Cardiac muscle cell (in vitro differentiated cells and primary cell): ENCODE measurements around the gene RAX2. TPM values are rescaled to one million over a fixed set of nuclear protein-coding genes. Genes with fewer than 3 reads are reported as not detected.
A peak's percentile ranks its signal among the peaks of the same experiment; 100 is the strongest.

Experiments used
- DNase-seq, 2 donors: peaks; one replicate each; pipeline versions ENCODE4 v3.0.0 to v3.0.0-alpha.2; 2010 to 2017; ENCODE audit warnings: low read depth in 1 of 2, low spot score in 1 of 2
- H3K27ac ChIP-seq: fragments of 200-600 bp; sonication (generic); 2 replicates; pipeline ENCODE4 v1.5.1; 2016
- H3K27me3 ChIP-seq: fragments of 200-600 bp; sonication (generic); 2 replicates; pipeline ENCODE4 v1.6.0; 2016; ENCODE audit warnings: control low read depth
- H3K36me3 ChIP-seq: fragments of 200-600 bp; sonication (generic); 2 replicates; pipeline ENCODE4 v1.5.1; 2016; ENCODE audit warnings: control low read depth
- H3K4me1 ChIP-seq: fragments of 200-600 bp; sonication (generic); 2 replicates; pipeline ENCODE4 v1.8.1; 2017; ENCODE audit warnings: low read depth, mild to moderate bottlenecking, mixed run types
- H3K4me3 ChIP-seq: fragments of 200-600 bp; sonication (generic); 2 replicates; pipeline ENCODE4 v1.5.1; 2016; ENCODE audit warnings: mild to moderate bottlenecking
- H3K9me3 ChIP-seq: fragments of 200-600 bp; sonication (generic); 2 replicates; pipeline ENCODE4 v1.5.1; 2017; ENCODE audit warnings: low read depth, mild to moderate bottlenecking, control low read depth
- polyA plus RNA-seq: library from polyadenylated mRNA; unstranded; fragments of >200 nt; fragmentation: Nextera tagmentation; extraction: Ambion mirVana; gene quantifications from 2 replicates; pipeline ENCODE4 v1.2.1, GENCODE V29; 2016
- total RNA-seq: library from RNA; depleted of rRNA; stranded (reverse); fragments of >200 nt; gene quantifications from 2 replicates; pipeline ENCODE4 v1.2.3, GENCODE V29; 2016
- TF ChIP-seq, protein P1 (sequence below): IDR thresholded peaks from 2 replicates; pipeline ENCODE4 v1.5.1; 2012; ENCODE audit warnings: low read depth, mild to moderate bottlenecking, low read length

The RAX2 gene
- total and polyA plus RNA-seq, 2 experiments from 2014 or later = not detected

DNA sequence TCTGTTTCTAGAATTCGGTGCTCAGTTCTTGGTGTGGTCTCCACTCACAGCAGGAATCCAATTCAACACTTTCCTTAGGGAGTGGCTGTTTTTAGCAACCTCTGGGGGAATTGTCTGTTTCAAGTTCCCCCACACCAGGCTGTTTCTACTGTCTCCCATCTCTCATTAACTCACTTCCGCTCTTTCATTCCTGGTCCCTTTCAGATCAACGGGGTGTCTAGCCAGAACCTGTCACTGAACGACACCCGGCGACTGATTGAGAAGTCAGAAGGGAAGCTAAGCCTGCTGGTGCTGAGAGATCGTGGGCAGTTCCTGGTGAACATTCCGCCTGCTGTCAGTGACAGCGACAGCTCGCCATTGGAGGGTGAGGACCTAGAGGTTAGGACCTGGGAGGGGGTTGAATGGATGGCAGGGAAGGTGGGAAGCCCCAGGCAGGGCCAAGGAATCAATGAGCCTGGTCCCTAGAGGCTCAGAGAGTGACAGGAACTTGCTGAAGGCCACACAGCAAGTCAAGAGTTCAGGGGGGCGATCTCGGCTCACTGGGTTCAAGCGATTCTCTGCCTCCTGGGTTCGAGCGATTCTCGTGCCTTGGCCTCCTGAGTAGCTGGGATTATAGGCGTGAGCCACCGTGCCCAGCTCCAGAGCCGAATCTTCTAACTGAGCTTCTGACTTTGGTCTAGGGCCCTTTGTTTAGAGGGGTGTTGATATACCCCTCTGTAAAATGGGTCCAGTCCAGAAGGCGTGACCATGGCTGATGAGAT, 38.3 kb downstream of the RAX2 start:
- no peak for DNase-seq
- no peaks in the 10 kb centered on the region for H3K9me3 ChIP-seq
- H3K4me3 ChIP-seq = no peak overlapping the region
- H3K27me3 ChIP-seq = no peaks in the 10 kb centered on the region
- H3K36me3 ChIP-seq = no peaks in the 10 kb centered on the region
- H3K27ac ChIP-seq = no peak overlapping the region
- no peaks in the 10 kb centered on the region for H3K4me1 ChIP-seq
- TF ChIP-seq, protein P1, sequence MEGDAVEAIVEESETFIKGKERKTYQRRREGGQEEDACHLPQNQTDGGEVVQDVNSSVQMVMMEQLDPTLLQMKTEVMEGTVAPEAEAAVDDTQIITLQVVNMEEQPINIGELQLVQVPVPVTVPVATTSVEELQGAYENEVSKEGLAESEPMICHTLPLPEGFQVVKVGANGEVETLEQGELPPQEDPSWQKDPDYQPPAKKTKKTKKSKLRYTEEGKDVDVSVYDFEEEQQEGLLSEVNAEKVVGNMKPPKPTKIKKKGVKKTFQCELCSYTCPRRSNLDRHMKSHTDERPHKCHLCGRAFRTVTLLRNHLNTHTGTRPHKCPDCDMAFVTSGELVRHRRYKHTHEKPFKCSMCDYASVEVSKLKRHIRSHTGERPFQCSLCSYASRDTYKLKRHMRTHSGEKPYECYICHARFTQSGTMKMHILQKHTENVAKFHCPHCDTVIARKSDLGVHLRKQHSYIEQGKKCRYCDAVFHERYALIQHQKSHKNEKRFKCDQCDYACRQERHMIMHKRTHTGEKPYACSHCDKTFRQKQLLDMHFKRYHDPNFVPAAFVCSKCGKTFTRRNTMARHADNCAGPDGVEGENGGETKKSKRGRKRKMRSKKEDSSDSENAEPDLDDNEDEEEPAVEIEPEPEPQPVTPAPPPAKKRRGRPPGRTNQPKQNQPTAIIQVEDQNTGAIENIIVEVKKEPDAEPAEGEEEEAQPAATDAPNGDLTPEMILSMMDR = no peak

DNA sequence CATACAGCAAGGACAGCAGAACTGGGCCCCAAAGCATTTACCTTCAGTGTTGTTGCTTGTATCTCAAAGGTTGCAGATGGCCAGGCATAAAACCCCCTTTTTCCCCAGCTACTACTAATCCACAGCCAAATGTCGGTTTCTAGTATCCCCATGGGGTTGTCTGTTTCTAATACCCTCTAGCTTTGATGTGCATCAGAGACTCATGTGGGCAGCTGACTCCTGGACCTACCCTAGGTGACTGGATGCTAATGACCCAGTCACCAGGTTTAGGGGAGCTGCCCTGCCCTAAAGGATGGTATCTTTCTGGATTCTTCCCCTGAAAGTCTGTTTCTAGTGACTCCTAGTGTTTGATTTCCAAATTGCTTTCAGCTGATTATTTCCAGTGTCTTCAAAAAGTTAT, 39.9 kb downstream of the RAX2 start:
- H3K27ac ChIP-seq = no peak overlapping the region
- H3K4me3 ChIP-seq = no peak overlapping the region
- no peaks in the 10 kb centered on the region for H3K4me1 ChIP-seq
- no peaks in the 10 kb centered on the region for H3K36me3 ChIP-seq
- H3K27me3 ChIP-seq = no peaks in the 10 kb centered on the region
- no peaks in the 10 kb centered on the region for H3K9me3 ChIP-seq
- TF ChIP-seq, protein P1 = no peak
- no peak for DNase-seq

DNA sequence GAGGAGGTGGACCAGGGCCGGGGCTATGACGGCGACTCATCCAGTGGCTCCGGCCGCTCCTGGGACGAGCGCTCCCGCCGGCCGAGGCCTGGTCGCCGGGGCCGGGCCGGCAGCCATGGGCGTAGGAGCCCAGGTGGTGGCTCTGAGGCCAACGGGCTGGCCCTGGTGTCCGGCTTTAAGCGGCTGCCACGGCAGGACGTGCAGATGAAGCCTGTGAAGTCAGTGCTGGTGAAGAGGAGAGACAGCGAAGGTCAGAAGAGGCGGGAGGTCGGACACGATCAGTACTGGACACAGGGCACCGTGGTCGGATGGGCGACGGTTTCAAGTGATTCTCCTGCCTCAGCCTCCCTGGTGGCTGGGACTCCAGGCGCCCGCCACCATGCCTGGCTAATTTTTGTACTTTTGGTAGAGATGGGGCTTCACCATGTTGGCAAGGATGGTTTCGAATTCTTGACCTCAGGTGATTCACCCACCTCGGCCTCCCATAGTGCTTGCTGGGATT, 41.5 kb downstream of the RAX2 start:
- Histone ChIP-seq H3K4me1 (no peaks in the 10 kb centered on the region), H3K4me3 (no peak overlapping the region), H3K27ac (no peak overlapping the region), H3K27me3 (peaks cover 3% of the 10 kb centered on the region), H3K36me3 (no peaks in the 10 kb centered on the region), H3K9me3 (no peaks in the 10 kb centered on the region)
- TF ChIP-seq, protein P1 = no peak
- DNase-seq = no peak

DNA sequence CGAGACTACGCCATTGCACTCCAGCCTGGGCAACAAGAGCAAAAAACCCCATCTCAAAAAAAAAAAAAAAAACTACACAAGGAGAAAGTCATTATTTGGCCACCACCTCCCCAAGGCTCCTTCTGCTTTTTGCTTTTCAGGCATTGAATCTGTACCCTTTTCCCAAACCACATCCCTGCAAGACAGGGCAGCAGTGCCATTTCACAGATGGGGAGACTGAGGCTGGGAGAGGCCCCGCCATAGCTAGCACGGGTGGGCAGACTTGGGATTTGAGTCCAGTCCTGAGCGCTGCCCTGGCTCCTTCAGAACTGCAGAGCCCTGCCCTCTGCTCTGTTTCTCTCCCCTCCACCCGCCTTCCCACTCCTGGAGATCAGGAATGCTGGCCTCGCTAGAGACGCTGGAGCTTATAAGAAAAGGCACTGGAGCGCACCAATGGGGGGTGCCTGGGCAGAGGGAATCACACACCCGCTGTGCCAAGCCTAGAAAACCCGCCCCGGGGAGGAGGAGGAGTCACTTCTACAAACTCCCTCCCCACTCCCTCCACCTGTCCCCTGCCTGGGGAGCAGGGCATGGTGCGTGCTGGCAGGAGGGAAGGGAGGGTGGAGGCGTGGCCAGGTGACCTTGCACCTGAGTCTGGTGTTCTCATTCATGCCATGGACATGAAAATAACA, 46.3 kb downstream of the RAX2 start:
- H3K27me3 ChIP-seq = peaks cover 22% of the 10 kb centered on the region
- TF ChIP-seq, protein P1 = no peak
- H3K4me1 ChIP-seq = no peaks in the 10 kb centered on the region
- no peaks in the 10 kb centered on the region for H3K9me3 ChIP-seq
- no peak overlapping the region for H3K4me3 ChIP-seq
- peak; percentile 20 to 25 for DNase-seq
- no peak overlapping the region for H3K27ac ChIP-seq
- H3K36me3 ChIP-seq = no peaks in the 10 kb centered on the region

DNA sequence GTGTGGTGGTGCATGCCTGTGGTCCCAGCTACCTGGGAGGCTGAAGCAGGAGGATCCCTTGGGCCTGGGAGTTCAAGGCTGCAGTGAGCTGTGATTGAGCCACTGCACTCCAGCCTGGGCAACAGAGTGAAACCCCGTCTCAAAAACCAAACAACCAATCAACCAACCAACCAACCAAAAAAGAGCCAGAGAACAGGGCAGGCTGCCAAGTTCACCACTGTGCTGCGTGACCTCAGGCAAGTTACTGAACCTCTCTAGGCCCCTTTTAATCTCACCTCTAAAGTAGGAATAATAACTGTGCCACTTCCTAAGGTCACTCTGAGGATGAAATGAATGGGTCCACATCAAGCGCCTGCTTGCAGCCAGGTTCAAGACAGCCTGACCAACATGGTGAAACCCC, 46.9 kb downstream of the RAX2 start:
- Histone ChIP-seq H3K4me3 (no peak overlapping the region), H3K27ac (no peak overlapping the region), H3K27me3 (peaks cover 22% of the 10 kb centered on the region), H3K4me1 (no peaks in the 10 kb centered on the region), H3K36me3 (no peaks in the 10 kb centered on the region), H3K9me3 (no peaks in the 10 kb centered on the region)
- TF ChIP-seq, protein P1 = no peak
- no peak for DNase-seq
